Activated gamma-delta T cell treated with anti-CD3 and anti-CD28 coated beads, Interleukin-2, amount 50 U/mL, for 16 hours (primary cell): ENCODE results near the gene ECE1.
A peak's percentile ranks its signal among the peaks of the same experiment; 100 is the strongest.

ENCODE experiments used
- DNase-seq: peaks from one replicate; pipeline ENCODE4 v3.0.0-alpha.2; 2020; ENCODE audit warnings: low read depth

Gene ECE1

DNA sequence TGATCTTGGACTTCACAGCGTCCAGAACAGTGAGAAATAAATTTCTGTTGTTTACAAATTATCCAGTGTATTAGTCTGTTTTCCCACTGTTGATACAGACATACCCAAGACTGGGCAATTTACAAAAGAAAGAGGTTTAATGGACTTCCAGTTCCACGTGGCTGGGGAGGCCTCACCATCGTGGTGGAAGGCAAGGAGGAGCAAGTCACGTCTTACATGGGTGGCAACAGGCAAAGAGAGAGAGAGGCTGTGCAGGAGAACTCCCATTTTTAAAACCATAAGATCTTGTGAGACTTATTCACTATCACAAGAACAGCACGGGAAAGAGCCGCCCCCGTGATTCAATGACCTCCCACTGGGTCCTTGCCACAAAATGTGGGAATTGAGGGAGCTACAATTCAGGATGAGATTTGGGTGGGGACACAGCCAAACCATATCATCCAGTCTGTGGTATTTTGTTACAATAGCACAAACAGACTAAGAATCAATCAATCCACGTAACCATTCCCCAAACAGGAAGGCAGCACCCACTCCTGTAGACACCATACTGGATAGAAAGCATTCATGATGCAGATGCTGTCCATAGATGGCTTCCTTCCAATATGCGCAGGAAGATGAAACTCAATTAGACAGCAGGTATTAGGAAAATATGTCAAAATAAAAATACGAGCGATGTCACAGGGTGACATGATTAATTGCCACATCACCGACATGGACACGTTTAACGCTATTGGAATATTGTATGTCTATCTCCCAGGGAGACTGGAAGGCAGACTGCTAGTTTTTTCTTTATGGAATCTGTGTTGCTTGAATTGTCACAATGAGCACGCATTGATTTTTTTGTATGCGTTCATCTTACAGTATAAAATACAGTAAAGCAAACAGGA, 22.8 kb downstream of the ECE1 start:
- no peak for DNase-seq

- DNase-seq = no peak
Measured at GRCh38 chr1:21266119-21266774, 24.0 kb downstream of the ECE1 start.

DNA sequence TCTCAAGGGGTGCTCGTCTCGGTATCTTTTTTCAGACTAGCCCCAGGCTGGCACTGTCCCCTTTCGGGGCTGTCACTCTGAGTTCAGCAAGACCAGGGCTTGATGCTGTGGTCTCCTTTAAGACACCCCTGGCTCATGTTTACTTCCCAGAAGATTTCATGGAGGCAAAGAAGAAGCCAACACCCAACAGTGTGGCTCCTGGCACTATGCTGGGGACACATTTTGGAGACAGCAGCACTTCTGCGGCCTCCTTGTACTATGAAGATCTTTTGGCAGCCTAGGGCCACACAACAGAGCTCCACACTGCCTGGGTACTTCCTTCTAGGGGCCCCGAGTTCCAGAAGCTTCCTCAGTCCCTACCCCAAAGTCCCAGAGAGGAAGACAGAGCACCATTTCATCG, 24.6 kb downstream of the ECE1 start:
- DNase-seq = no peak

- no peak for DNase-seq
Measured at GRCh38 chr1:21264898-21265297, 25.4 kb downstream of the ECE1 start.

DNA sequence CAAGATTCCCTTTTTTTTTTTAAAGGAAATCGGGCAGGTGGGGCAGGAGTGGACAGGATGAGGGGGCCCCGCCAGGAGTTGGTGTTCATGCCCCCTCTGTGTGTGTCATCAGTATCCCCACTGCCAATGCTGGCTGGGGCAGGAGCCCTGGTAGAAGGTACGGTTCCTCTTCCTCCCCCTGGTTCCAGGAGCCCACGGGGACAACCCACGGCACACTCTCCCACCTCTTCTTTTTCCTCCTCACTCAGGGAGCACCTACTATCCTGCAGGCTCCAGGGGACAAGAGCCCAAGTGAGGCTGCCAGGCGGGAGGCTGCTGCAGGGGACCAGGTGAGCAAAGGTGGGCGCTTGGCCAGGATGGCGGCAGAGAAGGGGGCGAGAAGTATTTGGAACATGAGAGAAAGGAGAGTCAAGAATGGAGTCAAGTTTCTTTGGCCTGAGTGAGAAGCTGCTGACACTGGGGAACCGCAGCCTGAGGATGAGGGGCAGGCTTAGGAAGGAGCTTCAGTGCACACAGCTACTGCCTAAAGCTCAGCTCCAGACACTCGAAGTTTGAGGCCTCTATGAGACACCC, 26.5 kb downstream of the ECE1 start:
- no peak for DNase-seq

- no peak for DNase-seq
Measured at GRCh38 chr1:21263052-21263429, 27.2 kb downstream of the ECE1 start.

DNA sequence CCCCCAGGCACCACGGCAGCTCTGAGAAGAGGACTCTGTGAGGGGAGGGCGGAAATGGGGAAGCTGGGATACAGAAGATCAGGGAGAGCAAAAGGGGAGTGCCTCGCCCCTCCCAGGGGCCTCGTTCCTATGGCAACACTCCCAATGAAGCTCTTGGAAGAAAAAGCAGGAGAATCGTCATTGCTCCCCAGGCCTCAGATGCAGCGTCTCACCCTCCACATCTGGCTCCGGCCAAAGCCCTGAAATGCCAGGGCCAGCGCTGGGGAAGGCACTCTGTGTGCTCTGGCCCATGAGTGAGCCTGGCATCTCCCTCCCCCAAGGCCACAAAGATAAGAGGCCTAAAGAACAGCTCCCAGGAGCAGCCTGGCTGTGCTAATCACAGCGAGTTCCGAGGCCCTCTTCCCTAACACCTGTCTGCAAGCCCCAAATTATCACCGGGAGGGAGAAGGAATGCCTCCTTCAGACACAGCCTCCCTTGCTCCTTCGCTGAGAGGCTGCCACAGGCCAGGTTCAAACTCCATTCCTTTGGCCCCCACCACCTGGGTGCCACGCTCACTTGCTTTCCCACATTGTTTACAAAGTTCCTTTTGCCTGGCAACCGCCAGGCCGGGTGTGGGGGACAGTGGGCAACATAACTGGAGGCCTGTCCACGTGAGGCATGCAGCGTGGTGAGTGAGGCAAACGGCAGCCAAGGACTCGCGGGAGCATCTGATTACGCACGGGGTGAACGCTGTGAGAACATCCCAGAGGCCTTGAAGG, 27.8 kb downstream of the ECE1 start:
- no peak for DNase-seq

- DNase-seq = no peak
Measured at GRCh38 chr1:21261551-21262292, 28.5 kb downstream of the ECE1 start.

- DNase-seq = no peak
Measured at GRCh38 chr1:21260405-21261125, 29.7 kb downstream of the ECE1 start.

DNA sequence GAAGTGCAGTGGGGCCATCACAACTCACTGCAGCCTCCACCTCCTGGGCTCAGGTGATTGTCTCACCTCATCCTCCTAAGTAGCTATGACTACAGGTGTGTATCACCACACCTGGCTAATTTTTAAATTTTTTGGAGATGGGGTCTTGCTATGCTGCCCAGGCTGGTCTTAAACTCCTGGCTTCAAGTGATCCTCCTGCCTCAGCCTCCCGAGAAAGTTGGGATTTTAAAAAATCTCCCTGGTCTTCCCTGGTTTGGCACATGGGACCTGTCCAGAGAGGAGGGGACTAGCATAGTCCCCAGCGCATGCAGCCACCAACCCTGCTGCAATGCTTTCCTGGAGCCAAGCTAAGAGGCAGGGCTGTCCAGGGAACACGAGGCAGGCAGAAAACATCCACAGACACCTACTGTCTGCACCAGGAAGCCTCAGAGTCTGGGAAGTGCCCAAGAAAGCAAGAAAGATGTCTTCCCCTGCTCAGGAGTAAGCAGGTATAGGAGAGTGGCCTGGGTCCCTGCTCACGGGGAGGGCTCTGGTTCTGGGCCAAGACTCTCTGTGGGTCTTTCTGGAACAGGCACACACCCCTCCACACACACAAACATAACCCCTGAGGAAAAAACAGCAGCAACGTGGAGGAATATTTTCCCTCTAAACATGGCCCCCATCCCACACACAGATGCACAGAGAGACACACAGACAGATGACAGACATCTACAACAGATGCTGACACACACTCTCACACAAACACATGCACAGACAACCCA, 30.8 kb downstream of the ECE1 start:
- DNase-seq = no peak

- DNase-seq = no peak
Measured at GRCh38 chr1:21258331-21259134, 31.7 kb downstream of the ECE1 start.

- no peak for DNase-seq
Measured at GRCh38 chr1:21257431-21258135, 32.7 kb downstream of the ECE1 start.

DNA sequence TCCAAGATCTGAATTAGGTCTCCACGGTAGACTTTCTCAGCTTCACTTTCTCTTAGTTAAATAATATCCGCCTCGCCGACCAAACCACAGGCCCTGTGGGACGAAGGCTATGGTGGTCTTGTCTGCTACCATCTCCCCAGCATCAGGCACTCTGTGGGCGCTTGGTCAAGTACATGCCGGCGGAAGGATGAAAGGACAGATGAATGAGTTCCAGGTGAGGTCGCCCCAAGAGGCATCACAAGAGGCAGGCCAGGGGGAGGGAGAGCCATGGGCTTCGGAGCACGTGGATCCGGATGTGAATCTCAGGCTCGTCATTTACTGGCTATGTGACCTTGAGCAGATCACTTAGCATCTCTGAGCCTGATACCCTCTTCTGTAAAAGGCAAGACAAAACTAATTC, 33.5 kb downstream of the ECE1 start:
- DNase-seq = no peak

DNA sequence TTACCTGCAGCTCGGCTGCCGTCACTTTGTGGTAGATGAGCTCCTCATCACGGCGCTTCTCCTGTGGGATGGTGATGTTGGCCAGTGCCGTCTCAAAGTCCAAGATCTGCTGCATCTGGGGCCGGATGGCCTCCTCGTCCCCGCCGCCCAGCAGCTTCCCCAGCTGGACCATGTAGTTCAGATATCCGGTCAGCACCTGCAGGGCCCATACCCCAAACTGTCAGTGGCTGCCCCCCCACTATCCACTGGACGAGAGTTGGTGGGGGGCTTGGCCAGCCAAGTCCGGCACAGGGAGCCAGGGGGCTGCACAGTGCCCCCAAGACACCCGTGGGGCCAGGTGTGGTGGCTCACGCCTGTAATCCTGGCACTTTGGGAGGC, 34.3 kb downstream of the ECE1 start:
- no peak for DNase-seq

- peak; percentile 75 for DNase-seq
Measured at GRCh38 chr1:21255284-21255942, 34.9 kb downstream of the ECE1 start.

- DNase-seq = no peak
Measured at GRCh38 chr1:21254335-21254951, 35.8 kb downstream of the ECE1 start.

GRCh38 chr1:21251773-21252471, 38.3 kb downstream of the ECE1 start:
- DNase-seq = no peak
